ENCODE results near the gene NPR1. TPM values are rescaled to one million over a fixed set of nuclear protein-coding genes. Genes with fewer than 3 reads are reported as not detected.
"Not testable (repeated sequence)": the region's sequence is repeated elsewhere in the genome, so short reads cannot be mapped to it uniquely, and the experiment has no call there.

NPR1 gene
- total RNA-seq (2014; rRNA removed; shearing (Covaris generic)): 0.05 TPM in 1 of 2 replicates, not detected in the other

GRCh38 chr1:153678519-153679336, at the start of gene NPR1:
Gene NPR1, plus strand, starts transcription at chr1:153678688. Its CDS starts 421 bp downstream, at chr1:153679109.
- Histone ChIP-seq H3K4me1 (replicated peaks) (peaks cover 18% of the 10 kb centered on the region), H3K4me3 (peak within 1 kb of the TSS; percentile 25), H3K9me3 (replicated peaks) (peaks cover 4% of the 10 kb centered on the region; the same call in 1 of the 2 replicates), H3K36me3 (no peaks in the 10 kb centered on the region), H3K27ac (no peak within 1 kb of the TSS), H3K27me3 (replicated peaks) (peaks cover 40% of the 10 kb centered on the region)
- peak in 1 of 2 experiments; percentile 33 for DNase-seq (ENCODE audit: low read depth in 1 of 2, low spot score in 2 of 2)

- Histone ChIP-seq H3K36me3 (peaks cover 18% of the 10 kb centered on the region), H3K4me3 (no peak overlapping the region), H3K27ac (no peak overlapping the region), H3K27me3 (replicated peaks) (no peaks in the 10 kb centered on the region), H3K9me3 (replicated peaks) (no peaks in the 10 kb centered on the region), H3K4me1 (replicated peaks) (peaks cover 34% of the 10 kb centered on the region)
- no peak for DNase-seq (ENCODE audit: low read depth in 1 of 2, low spot score in 2 of 2)
These were observed 49.2 kb upstream of the NPR1 start for GRCh38 chr1:153629343-153629665.

- no peaks in the 10 kb centered on the region for H3K27me3 ChIP-seq (replicated peaks)
- no peaks in the 10 kb centered on the region for H3K9me3 ChIP-seq (replicated peaks)
- peaks cover 19% of the 10 kb centered on the region for H3K36me3 ChIP-seq
- H3K4me3 ChIP-seq: no peak overlapping the region
- H3K4me1 ChIP-seq (replicated peaks): peaks cover 34% of the 10 kb centered on the region
- no peak overlapping the region for H3K27ac ChIP-seq
- DNase-seq (ENCODE audit: low read depth in 1 of 2, low spot score in 2 of 2): no peak
These were observed 48.5 kb upstream of the NPR1 start for GRCh38 chr1:153629971-153630370.

GRCh38 chr1:153630384-153630783, 48.1 kb upstream of the NPR1 start:
- Histone ChIP-seq H3K4me3 (no peak overlapping the region), H3K27me3 (replicated peaks) (no peaks in the 10 kb centered on the region), H3K4me1 (replicated peaks) (peaks cover 35% of the 10 kb centered on the region), H3K9me3 (replicated peaks) (no peaks in the 10 kb centered on the region), H3K36me3 (peaks cover 19% of the 10 kb centered on the region), H3K27ac (no peak overlapping the region)
- DNase-seq (ENCODE audit: low read depth in 1 of 2, low spot score in 2 of 2): no peak

- Histone ChIP-seq H3K36me3 (peaks cover 22% of the 10 kb centered on the region), H3K9me3 (replicated peaks) (no peaks in the 10 kb centered on the region), H3K27me3 (replicated peaks) (no peaks in the 10 kb centered on the region), H3K27ac (no peak overlapping the region), H3K4me3 (no peak overlapping the region), H3K4me1 (replicated peaks) (peaks cover 26% of the 10 kb centered on the region)
- DNase-seq (ENCODE audit: low read depth in 1 of 2, low spot score in 2 of 2): no peak
These were observed 47.2 kb upstream of the NPR1 start for GRCh38 chr1:153631047-153632022.

GRCh38 chr1:153633161-153633753, 45.2 kb upstream of the NPR1 start:
- Histone ChIP-seq H3K9me3 (replicated peaks) (no peaks in the 10 kb centered on the region), H3K36me3 (peaks cover 41% of the 10 kb centered on the region), H3K27me3 (replicated peaks) (no peaks in the 10 kb centered on the region), H3K4me3 (peak overlapping the region; percentile 87), H3K4me1 (replicated peaks) (0 out of 2 replicates have a peak, but pooled peaks cover 10% of the 10 kb centered on the region), H3K27ac (no peak overlapping the region)
- no peak for DNase-seq (ENCODE audit: low read depth in 1 of 2, low spot score in 2 of 2)

- H3K36me3 ChIP-seq: peaks cover 48% of the 10 kb centered on the region
- peak within 1 kb of the TSS; percentile 87 for H3K4me3 ChIP-seq
- H3K27me3 ChIP-seq (replicated peaks): no peaks in the 10 kb centered on the region
- 0 out of 2 replicates have a peak, but pooled peaks cover 10% of the 10 kb centered on the region for H3K4me1 ChIP-seq (replicated peaks)
- DNase-seq (ENCODE audit: low read depth in 1 of 2, low spot score in 2 of 2): peak; percentile 97 to 98
- H3K27ac ChIP-seq: peak within 1 kb of the TSS; percentile 99
- no peaks in the 10 kb centered on the region for H3K9me3 ChIP-seq (replicated peaks)
These were observed 44.5 kb upstream of the NPR1 start, which contains the start of gene CHTOP for GRCh38 chr1:153633754-153634665. Gene CHTOP, plus strand, starts transcription at chr1:153634066. Its CDS starts 2,523 bp downstream, at chr1:153636589.

- no peak overlapping the region for H3K4me3 ChIP-seq
- H3K27me3 ChIP-seq (replicated peaks): no peaks in the 10 kb centered on the region
- no peaks in the 10 kb centered on the region for H3K9me3 ChIP-seq (replicated peaks)
- H3K27ac ChIP-seq: no peak overlapping the region
- peaks cover 67% of the 10 kb centered on the region for H3K36me3 ChIP-seq
- H3K4me1 ChIP-seq (replicated peaks): 0 out of 2 replicates have a peak, but pooled peaks cover 10% of the 10 kb centered on the region
- DNase-seq (ENCODE audit: low read depth in 1 of 2, low spot score in 2 of 2): no peak
These were observed 42.6 kb upstream of the NPR1 start for GRCh38 chr1:153635872-153636271.

GRCh38 chr1:153636312-153636711, 42.2 kb upstream of the NPR1 start:
- DNase-seq (ENCODE audit: low read depth in 1 of 2, low spot score in 2 of 2): no peak

GRCh38 chr1:153638261-153638660, 40.2 kb upstream of the NPR1 start:
- Histone ChIP-seq H3K4me3 (no peak overlapping the region), H3K9me3 (replicated peaks) (no peaks in the 10 kb centered on the region), H3K27me3 (replicated peaks) (no peaks in the 10 kb centered on the region), H3K27ac (no peak overlapping the region), H3K36me3 (peaks cover 91% of the 10 kb centered on the region), H3K4me1 (replicated peaks) (0 out of 2 replicates have a peak, but pooled peaks cover 6% of the 10 kb centered on the region)
- no peak for DNase-seq (ENCODE audit: low read depth in 1 of 2, low spot score in 2 of 2)

More at GRCh38 chr1:153636312-153636711, 42.2 kb upstream of the NPR1 start:
- no peak overlapping the region for H3K27ac ChIP-seq
- H3K4me3 ChIP-seq: no peak overlapping the region
- H3K27me3 ChIP-seq (replicated peaks): no peaks in the 10 kb centered on the region
- no peaks in the 10 kb centered on the region for H3K9me3 ChIP-seq (replicated peaks)
- H3K4me1 ChIP-seq (replicated peaks): 0 out of 2 replicates have a peak, but pooled peaks cover 8% of the 10 kb centered on the region
- peaks cover 72% of the 10 kb centered on the region for H3K36me3 ChIP-seq

- peaks cover 97% of the 10 kb centered on the region for H3K36me3 ChIP-seq
- no peaks in the 10 kb centered on the region for H3K9me3 ChIP-seq (replicated peaks)
- no peak for DNase-seq (ENCODE audit: low read depth in 1 of 2, low spot score in 2 of 2)
- 0 out of 2 replicates have a peak, but pooled peaks cover 3% of the 10 kb centered on the region for H3K4me1 ChIP-seq (replicated peaks)
- H3K27me3 ChIP-seq (replicated peaks): no peaks in the 10 kb centered on the region
- no peak overlapping the region for H3K4me3 ChIP-seq
- H3K27ac ChIP-seq: no peak overlapping the region
These were observed 39.2 kb upstream of the NPR1 start for GRCh38 chr1:153639280-153639679.

- not testable (repeated sequence) for H3K4me1 ChIP-seq (replicated peaks); H3K27ac ChIP-seq; DNase-seq (ENCODE audit: low read depth in 1 of 2, low spot score in 2 of 2); H3K27me3 ChIP-seq (replicated peaks); H3K9me3 ChIP-seq (replicated peaks); H3K4me3 ChIP-seq
- H3K36me3 ChIP-seq: peaks cover 100% of the 10 kb centered on the region
These were observed 38.3 kb upstream of the NPR1 start for GRCh38 chr1:153640213-153640612.

Measured in SJSA1 (cell line).